HCT116 (cell line): Measurements from ENCODE around the gene VAV1. TPM values are rescaled to one million over a fixed set of nuclear protein-coding genes. Genes with fewer than 3 reads are reported as not detected.

Source experiments
- ATAC-seq: fragments of 200-7000 bp; cut with Tn5 transposase; 2 replicates; pipeline ENCODE4 v1.9.1; 2020; ENCODE audit warnings: mild to moderate bottlenecking, moderate library complexity
- BruUV-seq: library from RNA; stranded (reverse); fragments of 400-500 nt; replicated peaks from 2 replicates; lab custom pipeline; 2021; lab: Mats Ljungman, UMichigan
- CTCF ChIA-PET: fragments of 300-600 bp; sonication (Branson Sonifier 250); formaldehyde crosslinking; loops from one replicate; lab custom pipeline; 2021; ENCODE audit warnings: antibody characterized with exemption; lab: Charles Lee
- POLR2A ChIA-PET: fragments of 300-600, 350-600 bp; sonication (Branson Sonifier 250); formaldehyde crosslinking; loops from one replicate; lab custom pipeline; 2021; ENCODE audit warnings: antibody characterized with exemption; lab: Charles Lee
- RAD21 ChIA-PET, 2 experiments: fragments of 300-600 bp; sonication (Branson Sonifier 250); formaldehyde crosslinking; loops; one replicate each; lab custom pipeline; 2023; ENCODE audit warnings: low total read pairs in 2 of 2; ENCODE audit not compliant: uncharacterized antibody in 2 of 2, unreplicated experiment in 2 of 2, low non-redundant PET in 1 of 2; lab: Charles Lee
- DNase-seq: peaks from one replicate; pipeline ENCODE4 v3.0.0-alpha.2; 2010; ENCODE audit warnings: low read depth, low spot score
- H2AFZ ChIP-seq: fragments of 200-600 bp; shearing (Covaris generic), sonication (generic); 2 replicates; pipeline ENCODE4 v1.6.1; 2017; ENCODE audit warnings: low read depth, mixed run types, mixed read lengths, antibody characterized with exemption, low read length; ENCODE audit not compliant: poor library complexity, severe bottlenecking
- H3K27ac ChIP-seq: 2 replicates; pipeline ENCODE4 v1.5.1; 2012; ENCODE audit warnings: low read depth, low read length
- H3K27me3 ChIP-seq: fragments of 200-600 bp; sonication (generic); 2 replicates; pipeline ENCODE4 v1.6.1; 2016; ENCODE audit warnings: mixed run types, low read length, mixed read lengths; ENCODE audit not compliant: insufficient read depth
- H3K36me3 ChIP-seq, 2 experiments: fragments of 200-500 bp in 1 of 2; fragments of 200-600 bp in 1 of 2; sonication (Bioruptor generic) in 1 of 2; sonication (generic) in 1 of 2; 2 replicates each; pipeline versions ENCODE4 v1.5.1 to v1.6.1; 2014 to 2016; ENCODE audit warnings: low read length in 2 of 2, inconsistent platforms in 1 of 2, mixed read lengths in 1 of 2, mixed run types in 1 of 2; ENCODE audit not compliant: insufficient read depth in 2 of 2, control insufficient read depth in 1 of 2
- H3K4me1 ChIP-seq, 2 experiments: fragments of 200-600 bp in 1 of 2; sonication (generic) in 1 of 2; 2 replicates each; pipeline versions ENCODE4 v1.5.1 to v1.6.1; 2012 to 2017; ENCODE audit warnings: low read length in 2 of 2, inconsistent platforms in 1 of 2, mild to moderate bottlenecking in 1 of 2, mixed read lengths in 1 of 2, mixed run types in 1 of 2, moderate library complexity in 1 of 2; ENCODE audit not compliant: insufficient read depth in 2 of 2, control insufficient read depth in 1 of 2
- H3K4me2 ChIP-seq: fragments of 200-600 bp; sonication (generic); 2 replicates; pipeline ENCODE4 v1.6.1; 2017; ENCODE audit warnings: mixed run types, low read length, mixed read lengths
- H3K4me3 ChIP-seq, 2 experiments: fragments of 200-600 bp in 1 of 2; sonication (generic) in 1 of 2; replicated peaks in 1 of 2; 2 replicates each; pipeline ENCODE4 v1.5.1; 2011 to 2016; ENCODE audit warnings: low read length in 2 of 2, control low read depth in 1 of 2, low read depth in 1 of 2, mild to moderate bottlenecking in 1 of 2, mixed read lengths in 1 of 2, mixed run types in 1 of 2
- H3K79me2 ChIP-seq: fragments of 200-600 bp; sonication (generic); 2 replicates; pipeline ENCODE4 v1.6.1; 2017; ENCODE audit warnings: mild to moderate bottlenecking, mixed run types, low read length, moderate library complexity, mixed read lengths; ENCODE audit not compliant: insufficient read depth
- H3K9ac ChIP-seq: fragments of 200-600 bp; sonication (generic); 2 replicates; pipeline ENCODE4 v1.6.1; 2016; ENCODE audit warnings: low read length, mixed read lengths
- H3K9me2 ChIP-seq: fragments of 200-600 bp; sonication (generic), shearing (Covaris generic); 2 replicates; pipeline ENCODE4 v1.6.1; 2017; ENCODE audit warnings: mixed run types, mild to moderate bottlenecking, moderate library complexity; ENCODE audit not compliant: insufficient read depth
- H3K9me3 ChIP-seq, 2 experiments: fragments of 200-500 bp in 1 of 2; fragments of 200-600 bp in 1 of 2; sonication (Bioruptor generic) in 1 of 2; sonication (generic) in 1 of 2; 2 replicates each; pipeline ENCODE4 v1.6.1; 2014 to 2017; ENCODE audit warnings: low read length in 2 of 2, mixed read lengths in 2 of 2, inconsistent platforms in 1 of 2, low read depth in 1 of 2, mild to moderate bottlenecking in 1 of 2, mixed run types in 1 of 2, moderate library complexity in 1 of 2; ENCODE audit not compliant: control insufficient read depth in 1 of 2, insufficient read depth in 1 of 2
- H4K20me1 ChIP-seq: fragments of 200-600 bp; sonication (generic), shearing (Covaris generic); 2 replicates; pipeline ENCODE4 v1.6.1; 2017; ENCODE audit warnings: mixed run types, mild to moderate bottlenecking, moderate library complexity; ENCODE audit not compliant: insufficient read depth
- ATF3 ChIP-seq: IDR thresholded peaks from 2 replicates; pipeline ENCODE4 v1.6.1; 2012
- CEBPB ChIP-seq: IDR thresholded peaks from 2 replicates; pipeline ENCODE4 v1.6.1; 2012; ENCODE audit warnings: low read depth
- EGR1 ChIP-seq: IDR thresholded peaks from 2 replicates; pipeline ENCODE4 v1.6.1; 2012; ENCODE audit warnings: low read depth
- FOSL1 ChIP-seq: IDR thresholded peaks from 2 replicates; pipeline ENCODE4 v1.6.1; 2012; ENCODE audit warnings: low read depth
- POLR2AphosphoS5 ChIP-seq: IDR thresholded peaks from 2 replicates; pipeline ENCODE4 v1.6.1; 2011; ENCODE audit warnings: mild to moderate bottlenecking, low read depth, low read length, moderate library complexity
- REST ChIP-seq: IDR thresholded peaks from 2 replicates; pipeline ENCODE4 v1.6.1; 2012; ENCODE audit warnings: low read depth
- SIN3A ChIP-seq: IDR thresholded peaks from 2 replicates; pipeline ENCODE4 v1.6.1; 2012; ENCODE audit warnings: low read depth
- SP1 ChIP-seq: IDR thresholded peaks from 2 replicates; pipeline ENCODE4 v1.6.1; 2012; ENCODE audit warnings: low read depth
- SRF ChIP-seq: IDR thresholded peaks from 2 replicates; pipeline ENCODE4 v1.6.1; 2012; ENCODE audit warnings: low read depth
- TCF7L2 ChIP-seq: IDR thresholded peaks from 2 replicates; pipeline ENCODE4 v1.7.0; 2011; ENCODE audit warnings: borderline replicate concordance, inconsistent platforms; ENCODE audit not compliant: insufficient read depth, insufficient read length; ENCODE audit errors: extremely low read depth
- ZBTB33 ChIP-seq: IDR thresholded peaks from 2 replicates; pipeline ENCODE4 v1.6.1; 2011; ENCODE audit warnings: mild to moderate bottlenecking, low read length, moderate library complexity; ENCODE audit not compliant: insufficient replicate concordance; ENCODE audit errors: extremely low read depth
- ZFX ChIP-seq: fragments of 450-650 bp; IDR thresholded peaks from 2 replicates; pipeline ENCODE4 v1.6.1; 2017
- ZNF274 ChIP-seq: fragments of 200-500 bp; sonication (Bioruptor generic); IDR thresholded peaks from 2 replicates; pipeline ENCODE4 v1.6.1; 2014; ENCODE audit warnings: mild to moderate bottlenecking, low read depth, low read length, inconsistent platforms
- intact Hi-C: fragments of 100-400 bp; cut with micrococcal nuclease; formaldehyde crosslinking; loops from 2 replicates; pipeline ENCODE4 v1.10.0; 2022
- total RNA-seq: library from RNA; stranded (reverse); gene quantifications from one replicate; pipeline ENCODE4 v1.2.1, GENCODE V29; 2021; ENCODE audit not compliant: unreplicated experiment

VAV1 gene
- total RNA-seq, 1 experiment from 2014 or later = 20.6 TPM

DNA sequence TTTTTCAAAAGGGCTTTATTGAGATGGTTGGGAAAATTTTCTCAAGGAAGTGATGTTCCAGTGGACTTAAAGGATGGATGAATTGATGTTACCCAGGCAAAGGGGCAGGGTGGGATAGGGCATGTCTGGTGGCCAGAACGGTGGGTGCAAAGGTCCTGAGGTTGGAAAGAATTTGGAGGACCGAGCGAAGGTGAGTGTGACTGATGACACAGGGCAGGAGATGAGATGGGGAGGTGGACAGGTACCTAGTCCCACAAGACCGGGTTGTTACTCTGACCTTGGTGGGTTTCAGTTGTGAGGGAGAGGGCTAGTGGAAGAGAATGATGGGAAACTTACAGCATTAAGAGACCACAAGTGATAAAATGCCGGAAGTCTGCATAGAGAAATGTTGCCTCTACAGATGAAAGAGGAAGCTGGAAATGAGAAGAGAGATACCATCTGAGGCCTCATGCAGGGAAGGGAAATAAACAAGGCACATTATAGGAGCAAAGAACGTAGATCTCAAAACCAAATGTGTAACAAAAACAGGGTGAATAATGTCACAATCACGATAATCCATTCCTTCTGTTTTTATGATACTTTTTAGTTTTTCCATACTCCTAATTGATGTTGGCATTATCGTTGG lies 119.4 kb downstream of the VAV1 start:
- H4K20me1 ChIP-seq = no peaks in the 10 kb centered on the region
- ATAC-seq = no peak
- H3K9me2 ChIP-seq = no peaks in the 10 kb centered on the region
- no peak for TF ChIP-seq REST
- TF ChIP-seq FOSL1 = no peak
- TF ChIP-seq SP1 = no peak
- TF ChIP-seq SRF = no peak
- no peak for TF ChIP-seq EGR1
- no peak for TF ChIP-seq ZNF274
- TF ChIP-seq ZBTB33 = no peak
- TF ChIP-seq POLR2AphosphoS5 = no peak
- no peak for TF ChIP-seq ZFX
- no peak for TF ChIP-seq TCF7L2
- TF ChIP-seq CEBPB = no peak
- no peak for TF ChIP-seq ATF3
- TF ChIP-seq SIN3A = no peak
- TF ChIP-seq, all 23 proteins: peak for 0
- H3K79me2 ChIP-seq = no peaks in the 10 kb centered on the region
- RAD21 ChIA-PET = no interaction called here
- no peak overlapping the region for H2AFZ ChIP-seq
- intact Hi-C loops = no loop called here
- H3K4me1 ChIP-seq = no peaks in the 10 kb centered on the region
- H3K27ac ChIP-seq = no peak overlapping the region
- H3K36me3 ChIP-seq = no peaks in the 10 kb centered on the region
- no peak for DNase-seq
- no peak overlapping the region for H3K4me2 ChIP-seq
- H3K9ac ChIP-seq = no peak overlapping the region
- BruUV-seq = no TSS peak
- peaks cover 17% of the 10 kb centered on the region for H3K27me3 ChIP-seq
- POLR2A ChIA-PET = no interaction called here
- 0 out of 4 replicates have a peak, but pooled peaks cover 0 to 3% of the 10 kb centered on the region in 2 experiments for H3K9me3 ChIP-seq
- CTCF ChIA-PET = no interaction called here
- H3K4me3 ChIP-seq = no peak overlapping the region
